Kidney epithelial cell (primary cell): Measurements from ENCODE around the gene MS4A5. TPM values are rescaled to one million over a fixed set of nuclear protein-coding genes. Genes with fewer than 3 reads are reported as not detected.

ENCODE experiments used
- DNase-seq: peaks from one replicate; pipeline ENCODE4 v3.0.0-alpha.2; 2010; ENCODE audit warnings: low read depth
- H3K27me3 ChIP-seq: 2 replicates; pipeline ENCODE4 v1.6.0; 2011; ENCODE audit warnings: low read length; ENCODE audit not compliant: control insufficient read depth, insufficient read depth
- H3K36me3 ChIP-seq: 2 replicates; pipeline ENCODE4 v1.5.1; 2011; ENCODE audit warnings: low read length; ENCODE audit not compliant: control insufficient read depth, insufficient read depth
- H3K4me3 ChIP-seq: 2 replicates; pipeline ENCODE4 v1.5.1; 2011; ENCODE audit warnings: low read depth, mild to moderate bottlenecking, control low read depth, low read length
- total RNA-seq: library from RNA; depleted of rRNA; stranded (reverse); fragments of >200 nt; gene quantifications from 2 replicates; pipeline ENCODE4 v1.2.3, GENCODE V29; 2015
- TF ChIP-seq, protein P1 (sequence below): IDR thresholded peaks from 2 replicates; pipeline ENCODE4 v1.5.1; 2011; ENCODE audit warnings: mild to moderate bottlenecking, moderate library complexity, low read length, control low read depth, inconsistent platforms; ENCODE audit not compliant: insufficient read depth, poor library complexity, severe bottlenecking

The MS4A5 gene, protein sequence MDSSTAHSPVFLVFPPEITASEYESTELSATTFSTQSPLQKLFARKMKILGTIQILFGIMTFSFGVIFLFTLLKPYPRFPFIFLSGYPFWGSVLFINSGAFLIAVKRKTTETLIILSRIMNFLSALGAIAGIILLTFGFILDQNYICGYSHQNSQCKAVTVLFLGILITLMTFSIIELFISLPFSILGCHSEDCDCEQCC
- total RNA-seq: not detected in 2 replicates

DNA sequence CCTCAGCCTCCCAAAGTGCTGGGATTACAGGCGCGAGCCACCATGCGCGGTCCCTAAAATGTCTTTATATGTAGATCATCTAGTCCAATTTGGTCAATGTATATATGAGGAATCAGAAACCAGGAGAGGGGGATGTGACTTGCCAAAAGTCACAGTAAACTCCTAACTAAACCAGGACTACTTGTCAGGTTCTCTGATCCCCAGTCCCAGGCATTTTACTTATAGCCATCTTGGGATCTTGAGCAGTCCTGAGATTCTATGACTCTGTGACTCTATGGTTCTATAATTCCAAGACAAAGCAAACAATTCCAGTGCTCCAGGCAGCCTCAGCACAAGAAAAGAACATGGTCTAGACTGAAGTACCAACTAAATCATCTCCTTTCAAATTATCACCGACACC lies at the start of gene MS4A5:
Gene MS4A5, plus strand, starts transcription at position 301 of the 400 bp plus-strand sequence. CDS start 103 bp downstream, outside the sequence.
- TF ChIP-seq, protein P1, sequence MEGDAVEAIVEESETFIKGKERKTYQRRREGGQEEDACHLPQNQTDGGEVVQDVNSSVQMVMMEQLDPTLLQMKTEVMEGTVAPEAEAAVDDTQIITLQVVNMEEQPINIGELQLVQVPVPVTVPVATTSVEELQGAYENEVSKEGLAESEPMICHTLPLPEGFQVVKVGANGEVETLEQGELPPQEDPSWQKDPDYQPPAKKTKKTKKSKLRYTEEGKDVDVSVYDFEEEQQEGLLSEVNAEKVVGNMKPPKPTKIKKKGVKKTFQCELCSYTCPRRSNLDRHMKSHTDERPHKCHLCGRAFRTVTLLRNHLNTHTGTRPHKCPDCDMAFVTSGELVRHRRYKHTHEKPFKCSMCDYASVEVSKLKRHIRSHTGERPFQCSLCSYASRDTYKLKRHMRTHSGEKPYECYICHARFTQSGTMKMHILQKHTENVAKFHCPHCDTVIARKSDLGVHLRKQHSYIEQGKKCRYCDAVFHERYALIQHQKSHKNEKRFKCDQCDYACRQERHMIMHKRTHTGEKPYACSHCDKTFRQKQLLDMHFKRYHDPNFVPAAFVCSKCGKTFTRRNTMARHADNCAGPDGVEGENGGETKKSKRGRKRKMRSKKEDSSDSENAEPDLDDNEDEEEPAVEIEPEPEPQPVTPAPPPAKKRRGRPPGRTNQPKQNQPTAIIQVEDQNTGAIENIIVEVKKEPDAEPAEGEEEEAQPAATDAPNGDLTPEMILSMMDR: no peak
- no peak within 1 kb of the TSS for H3K4me3 ChIP-seq
- H3K27me3 ChIP-seq: no peaks in the 10 kb centered on the region
- DNase-seq: no peak
- H3K36me3 ChIP-seq: no peaks in the 10 kb centered on the region

DNA sequence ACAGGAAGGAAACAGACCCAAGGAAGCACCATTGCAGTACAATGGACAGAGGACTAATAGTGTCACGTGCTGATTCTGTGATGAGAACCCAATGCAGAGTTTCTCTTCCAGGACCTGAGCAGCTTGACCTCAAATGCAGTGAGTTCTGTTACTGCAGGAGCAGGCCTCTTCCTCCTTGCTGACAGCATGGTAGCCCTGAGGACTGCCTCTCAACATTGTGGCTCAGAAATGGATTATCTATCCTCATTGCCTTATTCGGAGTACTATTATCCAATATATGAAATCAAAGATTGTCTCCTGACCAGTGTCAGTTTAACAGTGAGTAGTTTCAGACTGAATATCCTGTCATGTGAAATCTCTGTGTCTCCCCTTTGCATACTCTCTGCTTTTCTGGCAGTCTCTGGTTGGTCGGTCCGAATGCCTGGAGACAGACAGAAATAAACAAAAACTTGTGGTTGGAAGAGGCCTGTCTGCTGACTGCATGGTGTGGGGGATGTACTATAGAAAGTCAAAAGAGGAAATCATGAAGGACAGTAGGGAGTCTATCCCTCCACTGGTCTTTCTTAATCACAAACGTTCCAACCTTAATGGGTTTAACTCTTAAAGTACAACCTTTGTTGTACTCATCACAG lies 40.0 kb upstream of the MS4A5 start:
- no peaks in the 10 kb centered on the region for H3K27me3 ChIP-seq
- no peak overlapping the region for H3K4me3 ChIP-seq
- TF ChIP-seq, protein P1: no peak
- DNase-seq: no peak
- H3K36me3 ChIP-seq: no peaks in the 10 kb centered on the region

- DNase-seq: no peak
- Histone ChIP-seq H3K36me3 (no peaks in the 10 kb centered on the region), H3K4me3 (no peak overlapping the region), H3K27me3 (no peaks in the 10 kb centered on the region)
- TF ChIP-seq, protein P1: no peak
Measured at GRCh38 chr11:60390419-60390818, 39.0 kb upstream of the MS4A5 start.

GRCh38 chr11:60392361-60392760 lies 37.0 kb upstream of the MS4A5 start:
- Histone ChIP-seq H3K4me3 (no peak overlapping the region), H3K27me3 (no peaks in the 10 kb centered on the region), H3K36me3 (no peaks in the 10 kb centered on the region)
- no peak for DNase-seq
- TF ChIP-seq, protein P1: no peak

DNA sequence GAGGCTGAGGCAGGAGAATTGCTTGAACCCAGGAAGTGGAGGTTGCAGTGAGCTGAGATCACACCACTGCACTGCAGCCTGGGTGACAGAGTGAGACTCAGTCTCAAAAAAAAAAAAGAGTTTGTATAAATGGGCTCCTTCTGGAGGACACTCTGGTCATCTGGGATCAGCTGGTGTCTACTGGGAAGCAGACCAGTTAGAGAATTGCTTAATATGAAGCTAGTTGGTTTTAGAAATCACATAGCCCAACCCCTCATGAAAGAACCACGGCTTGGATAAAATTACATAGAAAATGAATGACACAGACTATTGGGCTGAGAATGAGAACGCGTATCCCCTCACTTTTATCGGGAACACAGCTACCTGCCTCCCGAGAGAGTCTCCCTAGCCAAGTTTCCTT lies 36.4 kb upstream of the MS4A5 start:
- DNase-seq: no peak
- H3K27me3 ChIP-seq: no peaks in the 10 kb centered on the region
- no peak overlapping the region for H3K4me3 ChIP-seq
- no peaks in the 10 kb centered on the region for H3K36me3 ChIP-seq
- TF ChIP-seq, protein P1: no peak

DNA sequence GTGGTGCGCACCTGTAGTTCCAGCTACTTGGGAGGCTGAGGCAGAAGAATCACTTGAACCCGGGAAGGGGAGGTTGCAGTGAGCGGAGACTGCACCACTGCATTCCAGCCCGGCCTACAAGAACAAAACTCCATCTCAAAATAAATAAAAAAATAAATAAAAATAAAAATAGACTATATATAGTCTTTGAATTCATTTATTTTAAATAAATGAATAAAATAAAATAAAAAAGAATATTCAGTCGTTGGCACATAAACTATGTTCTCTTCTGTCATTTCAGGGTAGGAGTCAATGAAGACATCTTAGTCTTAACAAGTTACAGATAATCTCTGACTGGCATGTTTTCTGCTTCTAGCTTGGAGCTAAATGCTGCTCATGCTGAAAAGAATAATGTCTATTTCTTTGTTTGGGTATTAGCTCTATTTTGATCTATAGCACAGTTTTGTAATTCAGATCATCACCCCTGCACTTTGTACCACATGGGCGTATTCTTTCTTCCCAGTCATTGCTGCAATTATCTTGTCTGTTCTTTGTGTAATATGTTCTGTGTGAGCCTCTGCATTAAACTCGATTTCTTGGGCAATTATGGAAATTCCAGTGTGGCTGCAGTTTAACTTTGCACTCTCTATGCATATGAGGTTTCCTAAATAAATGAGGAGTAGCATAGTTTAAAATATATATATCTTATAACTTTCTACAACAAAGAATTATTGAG lies 34.5 kb upstream of the MS4A5 start:
- Histone ChIP-seq H3K36me3 (no peaks in the 10 kb centered on the region), H3K27me3 (no peaks in the 10 kb centered on the region), H3K4me3 (no peak overlapping the region)
- TF ChIP-seq, protein P1: no peak
- no peak for DNase-seq
